Prostate gland (tissue), 2 donors: ENCODE data around the gene CELF4.

ENCODE experiments used
- CTCF ChIP-seq, 4 experiments: fragments of 200-600 bp in 2 of 4; fragments of 450-650 bp in 2 of 4; sonication (generic) in 2 of 4; IDR thresholded peaks; 1 replicate in 3 of 4; 2 replicates in 1 of 4; pipeline ENCODE4 v1.5.1; 2016 to 2019; ENCODE audit warnings: antibody characterized with exemption in 4 of 4, mild to moderate bottlenecking in 2 of 4, moderate library complexity in 2 of 4
- POLR2A ChIP-seq: fragments of 450-650 bp; IDR thresholded peaks from one replicate; pipeline ENCODE4 v1.6.1; 2016; ENCODE audit warnings: antibody characterized with exemption, mild to moderate bottlenecking
- POLR2AphosphoS5 ChIP-seq: sonication (generic); formaldehyde crosslinking; IDR thresholded peaks from one replicate; pipeline ENCODE4 v1.6.1; 2017; ENCODE audit warnings: antibody characterized with exemption

DNA sequence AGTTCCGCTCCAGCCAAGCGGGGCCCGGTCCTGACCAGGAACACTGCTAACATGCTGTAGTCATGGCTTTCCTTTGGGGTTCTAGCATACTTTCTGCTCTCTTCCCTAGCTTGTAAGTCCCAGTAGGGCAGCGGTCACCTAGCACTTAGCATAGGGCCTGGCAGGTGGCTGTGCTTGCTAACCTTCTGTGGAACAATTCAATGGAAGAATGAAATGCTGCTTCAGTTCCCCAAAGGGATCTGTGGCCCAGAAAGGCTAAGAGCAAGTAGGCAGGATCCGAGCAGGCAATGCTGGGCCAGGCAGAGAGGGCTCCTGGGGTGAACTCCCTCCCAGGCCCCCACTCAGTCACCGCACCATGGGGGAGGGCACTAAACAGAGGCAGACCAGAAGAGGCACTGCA is 266.8 kb downstream of the CELF4 start:
- TF ChIP-seq CTCF (IDR thresholded peaks at IDR 0.05) = no peak
- TF ChIP-seq POLR2AphosphoS5 = no peak
- TF ChIP-seq POLR2A = no peak
